Measurements from ENCODE around the gene NTRK2.
"Not testable (repeated sequence)": the region's sequence is repeated elsewhere in the genome, so short reads cannot be mapped to it uniquely, and the experiment has no call there.

Gene NTRK2

DNA sequence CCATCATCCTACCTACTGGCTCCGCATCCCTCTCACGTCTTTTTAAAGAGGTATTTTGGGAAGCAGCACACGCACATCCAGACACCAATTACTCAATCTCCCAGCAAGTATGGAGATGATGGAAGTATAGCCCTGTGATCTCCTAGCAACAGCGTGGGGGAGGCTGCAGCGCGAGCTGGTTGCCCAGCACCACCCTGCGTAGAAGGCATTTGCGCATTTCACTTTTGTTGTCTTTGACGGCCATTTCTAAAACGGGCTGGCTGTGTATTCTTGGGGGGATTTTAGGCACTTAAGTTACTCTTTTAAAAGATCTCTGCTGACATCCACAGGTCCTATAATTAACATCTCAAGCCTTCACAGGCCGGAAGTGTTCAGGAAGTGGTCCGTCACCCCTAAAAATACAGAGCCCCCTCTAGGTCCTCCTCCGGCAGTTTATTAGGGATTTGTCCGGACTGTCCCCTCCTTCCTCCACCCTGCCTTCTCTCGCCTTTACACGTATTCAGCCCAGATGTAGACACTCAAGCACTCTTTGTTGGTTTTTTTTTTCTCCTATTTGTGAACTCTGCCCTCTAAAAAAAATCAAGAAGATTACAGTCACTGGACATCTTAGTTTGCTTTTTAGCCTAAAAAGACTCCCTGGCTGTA, 371.4 kb downstream of the NTRK2 start:
- peak; percentile 61 to 89 for DNase-seq

DNA sequence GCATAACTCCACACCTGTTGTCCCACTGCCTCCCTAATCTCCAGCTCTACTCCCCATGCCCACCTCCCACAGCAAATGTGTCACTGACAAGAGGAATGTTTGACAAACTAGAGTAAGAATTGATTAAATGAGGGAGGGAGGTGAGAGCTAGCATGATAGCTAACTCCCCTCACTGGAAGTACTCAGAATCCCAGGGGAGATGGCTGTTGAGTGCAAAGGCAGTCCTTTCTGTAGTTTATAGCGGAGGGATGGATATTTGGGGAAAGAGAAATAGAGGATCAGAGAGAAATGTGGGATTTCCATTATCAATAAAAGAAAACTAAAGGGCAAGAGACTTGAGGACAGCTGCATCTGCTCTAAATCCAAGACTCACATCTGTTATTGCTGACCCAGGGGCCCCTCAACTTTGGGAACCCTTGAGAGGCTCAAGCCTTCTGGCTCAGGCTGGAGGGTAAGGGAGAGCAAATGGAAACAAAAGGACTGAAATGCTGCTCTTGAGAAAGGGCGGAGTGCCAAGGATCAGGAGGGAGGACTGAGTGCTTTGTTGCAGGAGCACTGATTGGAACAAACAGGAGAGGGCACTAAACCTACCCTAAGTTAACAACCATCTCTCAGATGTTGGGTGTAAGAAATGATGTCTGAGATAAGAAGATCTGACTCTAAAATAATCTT, 372.1 kb downstream of the NTRK2 start:
- DNase-seq, result peak in 1 of 2 donors; percentile 11

DNA sequence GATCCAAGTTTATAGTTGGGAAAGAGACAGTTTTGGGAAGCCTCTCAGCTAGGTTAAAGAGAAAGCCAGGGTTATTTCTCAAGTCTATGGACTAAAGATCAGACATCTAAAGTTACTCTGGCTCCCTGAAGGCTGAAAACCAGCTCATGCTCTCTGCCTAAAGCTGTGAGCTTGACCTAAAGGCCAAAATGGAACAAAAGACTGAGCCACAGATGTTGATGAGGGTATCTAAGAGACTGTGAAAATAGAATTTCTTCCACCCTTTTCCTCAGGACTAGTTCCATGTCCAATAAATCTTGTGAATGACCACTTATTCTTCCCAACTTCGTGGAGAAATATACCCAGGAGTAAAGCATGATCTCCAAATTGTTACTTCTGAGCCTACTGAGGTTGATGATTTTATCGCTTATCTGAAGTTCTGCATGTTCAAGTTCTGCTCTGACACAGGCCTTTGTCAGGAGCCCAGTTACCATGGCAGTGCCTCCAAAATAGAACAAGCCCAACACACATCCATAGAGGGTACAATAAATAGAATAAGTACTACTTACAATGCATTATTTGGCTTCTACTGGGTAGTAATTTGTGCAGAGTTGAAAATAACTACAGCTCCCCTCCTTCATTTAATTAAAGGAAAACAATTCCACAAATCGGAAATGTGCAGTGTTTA, 373.6 kb downstream of the NTRK2 start:
- DNase-seq, result peak in 1 of 2 donors; percentile 27

DNA sequence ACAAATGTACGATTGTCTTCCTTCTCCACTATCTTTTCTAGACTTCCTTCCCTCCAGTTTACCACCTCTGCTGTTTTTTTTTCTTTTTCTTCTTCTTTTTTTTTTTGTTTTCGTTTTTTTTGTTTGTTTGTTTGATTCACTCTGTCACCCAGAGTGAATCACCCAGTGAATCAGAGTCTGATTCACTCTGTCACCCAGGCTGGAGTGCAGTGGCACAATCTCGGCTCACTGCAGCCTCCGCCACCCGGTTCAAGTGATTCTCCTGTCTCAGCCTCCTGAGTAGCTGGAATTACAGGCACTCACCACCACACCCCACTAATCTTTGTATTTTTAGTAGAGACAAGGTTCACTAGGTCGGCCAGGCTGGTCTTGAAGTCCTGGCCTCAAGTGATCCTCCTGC, 375.7 kb downstream of the NTRK2 start:
- DNase-seq, result no peak

DNA sequence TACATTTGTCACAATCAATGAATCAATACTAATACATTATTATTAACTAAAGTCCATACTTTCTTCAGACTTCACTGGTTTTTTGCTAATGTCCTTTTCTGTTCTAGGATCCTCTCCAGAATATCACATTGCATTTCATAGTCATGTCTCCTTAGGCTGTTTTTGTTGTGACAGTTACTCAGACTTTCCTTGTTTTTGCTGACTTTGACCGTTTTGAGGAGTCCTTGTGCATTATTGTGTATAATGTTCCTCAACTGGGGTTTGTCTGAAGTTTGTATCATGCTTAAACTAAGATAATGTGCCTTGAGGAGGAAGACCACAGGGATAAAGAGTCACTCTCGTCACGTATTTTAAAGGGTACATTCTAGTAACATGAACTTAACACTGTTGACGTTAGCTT, 376.9 kb downstream of the NTRK2 start:
- DNase-seq, result no peak

DNA sequence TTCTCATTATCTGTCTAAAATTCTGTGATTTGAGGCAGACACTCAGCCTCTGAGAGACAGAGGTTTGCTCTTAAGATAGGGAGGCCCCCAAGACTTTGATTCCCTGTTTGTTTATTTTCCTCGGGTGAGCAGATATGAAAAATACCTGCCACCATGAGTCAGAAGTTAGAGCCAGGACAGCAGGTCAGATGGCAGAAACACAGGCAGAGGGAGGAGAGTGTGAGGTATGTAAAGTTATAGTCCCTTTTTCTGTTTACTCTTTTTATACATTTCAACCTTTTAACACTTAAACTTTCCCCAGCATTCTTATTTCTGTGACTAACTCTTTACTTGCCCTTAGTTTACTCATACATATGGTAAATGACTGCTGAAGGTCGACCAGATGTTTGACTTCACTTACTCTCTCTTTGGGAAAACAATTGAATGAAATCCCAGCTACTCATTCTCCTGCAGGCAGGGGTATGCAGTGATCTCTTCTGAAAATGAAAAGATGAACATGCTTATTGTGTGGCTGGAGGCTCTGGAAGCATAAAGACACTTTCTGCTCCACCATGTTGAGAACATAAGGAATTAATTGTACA, 383.8 kb downstream of the NTRK2 start:
- DNase-seq, result no peak

DNA sequence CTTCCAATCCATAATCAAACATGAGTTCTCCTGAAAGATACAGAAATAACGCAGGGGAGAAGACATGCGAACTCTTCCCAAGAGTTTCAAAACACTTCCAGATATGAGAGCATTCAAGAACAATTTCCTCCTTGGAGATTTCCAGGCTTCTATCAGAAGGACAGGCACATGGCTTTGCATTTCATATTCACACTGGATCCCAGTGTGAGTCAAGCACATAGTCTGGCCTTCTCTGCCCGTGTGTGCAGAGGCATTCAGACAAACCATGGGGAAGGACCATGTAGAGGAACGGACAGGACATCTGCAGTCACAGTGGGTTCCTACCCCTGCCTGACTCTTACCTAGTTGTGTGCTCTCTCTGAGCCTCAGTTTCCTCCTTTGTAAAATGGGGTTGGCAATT, 384.5 kb downstream of the NTRK2 start:
- DNase-seq, result no peak

DNA sequence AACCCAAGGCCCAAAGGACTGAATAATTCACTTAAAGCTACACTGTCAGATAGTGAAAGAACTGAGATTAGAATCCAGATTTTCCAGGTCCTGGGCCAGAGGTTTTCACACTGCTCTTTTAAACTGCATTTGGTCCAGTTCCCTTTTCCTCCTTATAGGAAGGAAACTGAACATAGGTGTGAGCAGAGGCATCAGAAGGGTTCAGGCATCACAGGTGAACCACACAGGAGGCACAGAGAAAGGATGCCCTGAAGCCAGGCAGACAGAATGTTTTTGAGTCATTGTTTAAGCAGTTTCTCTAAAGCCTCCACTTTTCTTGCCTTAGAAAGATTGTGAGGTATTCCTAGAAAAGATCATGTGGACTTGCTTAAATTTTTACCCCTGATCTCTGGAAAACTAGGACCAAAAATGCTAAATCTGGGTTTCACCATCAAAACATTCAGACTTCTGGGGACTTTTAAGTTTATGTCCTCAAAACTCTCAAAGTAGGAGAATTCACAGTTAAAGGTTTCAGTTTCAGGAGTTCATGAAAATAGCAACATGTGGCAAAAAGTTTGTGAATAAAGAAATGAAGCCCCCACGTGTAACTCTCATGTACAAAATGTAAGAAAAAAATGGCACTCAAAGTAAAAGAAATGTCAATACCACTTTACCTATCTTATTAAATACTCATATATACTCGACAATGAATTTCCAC, 386.1 kb downstream of the NTRK2 start:
- no peak for DNase-seq

DNA sequence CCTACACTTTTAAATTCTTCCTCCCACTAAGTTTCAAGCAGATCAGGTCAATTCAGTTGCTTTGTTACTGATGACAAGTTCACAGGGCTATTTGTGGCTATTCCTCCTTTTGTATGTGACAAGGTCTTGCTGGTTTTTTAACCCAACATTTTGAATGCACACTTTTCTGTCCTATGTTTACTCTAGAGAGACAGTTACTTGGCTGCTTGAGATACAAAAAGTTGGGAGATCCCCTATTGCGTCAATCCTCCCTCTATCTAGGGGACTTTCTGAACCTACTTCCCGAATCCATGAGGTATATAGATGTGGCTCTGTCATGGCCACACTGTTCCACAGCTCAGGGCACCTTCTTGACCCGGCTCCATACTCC, 386.7 kb downstream of the NTRK2 start:
- no peak for DNase-seq

DNA sequence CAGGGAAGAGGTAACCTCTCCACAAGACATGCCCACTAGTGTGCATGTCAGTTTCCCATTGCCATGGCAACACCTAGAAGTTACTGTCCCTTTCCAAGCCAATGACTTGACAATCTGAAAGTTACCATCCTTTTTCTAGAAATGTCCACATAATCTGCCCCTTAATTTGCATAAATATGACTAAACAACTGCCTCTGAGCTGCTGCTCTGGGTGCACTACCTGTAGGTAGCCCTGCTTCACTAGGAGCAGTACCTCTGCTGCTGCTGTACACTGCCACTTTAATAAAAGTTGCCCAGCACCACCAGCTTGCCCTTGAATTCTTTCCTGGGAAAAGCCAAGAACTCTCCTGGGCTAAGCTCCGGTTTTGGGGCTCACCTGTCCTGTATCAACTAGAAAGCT, 392.4 kb downstream of the NTRK2 start:
- no peak for DNase-seq

DNA sequence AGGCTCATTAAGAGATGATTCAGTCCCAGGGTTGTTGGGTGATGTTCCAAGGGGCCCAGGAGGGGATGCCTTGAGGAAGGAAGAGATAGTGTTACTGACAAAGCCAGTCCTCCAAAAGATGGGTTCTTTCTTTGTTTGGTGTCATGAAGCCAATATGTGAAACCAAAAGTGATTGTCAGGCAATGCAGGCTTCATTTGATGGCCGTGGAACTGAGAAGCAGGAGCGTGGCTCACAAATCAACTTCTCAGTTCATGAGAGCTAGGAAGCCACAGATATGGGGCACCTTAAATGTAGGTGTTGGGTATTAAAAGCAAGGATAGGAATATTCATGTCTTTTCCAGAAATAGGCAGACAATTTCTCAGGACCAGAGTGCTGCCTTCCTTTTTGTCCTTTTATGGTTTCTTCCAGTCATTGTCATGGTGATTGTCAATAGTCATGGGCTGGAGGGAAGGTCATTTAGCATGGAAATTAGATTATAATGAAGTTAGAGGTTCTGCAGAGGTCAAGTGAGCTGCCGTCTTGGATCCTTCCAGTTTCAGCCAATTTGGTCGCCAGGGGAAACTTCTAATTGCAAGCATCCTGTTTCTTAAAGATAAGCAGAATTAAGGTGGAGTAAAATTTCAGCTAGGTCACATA, 393.0 kb downstream of the NTRK2 start:
- no peak for DNase-seq

DNA sequence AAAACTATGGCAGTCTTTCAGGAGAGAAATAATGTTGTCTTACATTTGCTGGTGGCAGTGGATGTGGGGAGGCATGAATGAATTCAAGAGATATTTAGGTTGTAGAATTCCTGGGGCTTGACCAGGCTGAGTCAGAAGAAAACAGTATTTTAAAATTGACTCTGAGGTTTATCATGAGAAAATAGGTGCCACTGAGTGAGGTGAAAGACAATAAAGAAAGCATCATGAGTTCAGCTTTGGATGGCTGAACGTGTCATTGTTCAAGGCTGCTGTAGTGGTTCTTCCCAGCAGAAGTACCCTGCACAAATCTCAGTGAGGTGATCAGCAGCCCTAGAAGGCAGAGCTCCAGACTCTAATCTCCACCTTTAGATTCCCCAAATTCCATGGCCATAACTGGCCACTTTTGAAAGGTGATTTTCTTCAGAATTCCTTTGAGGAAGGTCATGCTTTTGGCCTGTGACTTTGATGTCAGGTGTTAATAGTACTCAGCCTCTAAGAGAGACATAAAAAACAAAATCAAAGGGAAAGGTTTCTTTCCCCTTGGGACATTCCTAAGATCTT, 395.4 kb downstream of the NTRK2 start:
- DNase-seq, result no peak

DNA sequence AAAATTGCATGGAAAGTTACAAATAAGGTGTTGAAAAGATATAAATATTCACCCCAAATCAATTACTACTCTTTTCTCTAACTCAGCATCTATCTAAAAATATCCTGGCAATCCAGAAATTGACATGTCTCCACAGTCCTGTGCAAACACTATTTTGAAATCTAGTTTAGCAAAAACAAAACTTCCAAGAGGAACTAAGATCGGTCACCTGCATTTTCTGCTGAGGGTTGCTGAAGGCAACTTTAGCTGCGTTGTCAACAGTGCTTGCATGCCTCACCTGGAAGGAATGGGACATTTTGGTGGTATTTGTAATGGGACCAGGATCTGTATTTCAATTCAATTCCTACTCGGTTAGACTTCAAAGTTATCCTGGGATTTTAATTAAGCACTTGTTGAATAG, 398.3 kb downstream of the NTRK2 start:
- no peak for DNase-seq

DNA sequence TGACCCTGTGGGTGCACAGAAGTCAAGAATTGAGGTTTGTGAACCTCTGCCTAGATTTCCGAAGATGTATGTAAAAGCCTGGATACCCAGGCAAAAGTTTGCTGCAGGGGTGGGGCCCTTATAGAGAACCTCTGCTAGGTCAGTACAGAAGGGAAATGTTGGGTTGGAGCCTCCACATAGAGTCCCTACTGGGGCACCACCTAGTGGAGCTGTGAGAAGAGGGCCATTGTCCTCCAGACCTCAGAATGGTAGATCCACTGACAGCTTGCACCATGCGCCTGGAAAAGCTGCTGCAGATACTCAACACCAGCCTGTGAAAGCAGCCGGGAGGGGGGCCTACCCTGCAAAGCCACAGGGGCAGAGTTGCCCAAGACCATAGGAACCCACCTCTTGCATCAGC, 399.9 kb downstream of the NTRK2 start:
- DNase-seq, result not testable (repeated sequence)
